Measurements from ENCODE around the gene COIL.

Gene COIL

GRCh38 chr17:56936697-56937322, 24.0 kb downstream of the COIL start:
- in situ Hi-C loops (cut with HindIII; ENCODE audit: low sequenced_read_pairs), result no loop called here

GRCh38 chr17:56935461-56935860, 25.4 kb downstream of the COIL start:
- in situ Hi-C loops (cut with HindIII; ENCODE audit: low sequenced_read_pairs), result no loop called here

- in situ Hi-C loops (cut with HindIII; ENCODE audit: low sequenced_read_pairs), result no loop called here
Measured at GRCh38 chr17:56934280-56934679, 26.6 kb downstream of the COIL start.

GRCh38 chr17:56933868-56934267, 27.0 kb downstream of the COIL start:
- in situ Hi-C loops (cut with HindIII; ENCODE audit: low sequenced_read_pairs), result no loop called here

GRCh38 chr17:56933151-56933745, 27.6 kb downstream of the COIL start:
- in situ Hi-C loops (cut with HindIII; ENCODE audit: low sequenced_read_pairs), result no loop called here

GRCh38 chr17:56930739-56931337, 30.0 kb downstream of the COIL start:
- in situ Hi-C loops (cut with HindIII; ENCODE audit: low sequenced_read_pairs), result no loop called here

GRCh38 chr17:56929362-56929969, 31.4 kb downstream of the COIL start:
- in situ Hi-C loops (cut with HindIII; ENCODE audit: low sequenced_read_pairs), result no loop called here

- in situ Hi-C loops (cut with HindIII; ENCODE audit: low sequenced_read_pairs), result no loop called here
Measured at GRCh38 chr17:56928586-56928985, 32.3 kb downstream of the COIL start.

GRCh38 chr17:56926704-56927103, 34.1 kb downstream of the COIL start:
- in situ Hi-C loops (cut with HindIII; ENCODE audit: low sequenced_read_pairs), result no loop called here

GRCh38 chr17:56926270-56926669, 34.6 kb downstream of the COIL start:
- in situ Hi-C loops (cut with HindIII; ENCODE audit: low sequenced_read_pairs), result no loop called here

GRCh38 chr17:56925088-56925487, 35.8 kb downstream of the COIL start:
- in situ Hi-C loops (cut with HindIII; ENCODE audit: low sequenced_read_pairs), result no loop called here

GRCh38 chr17:56919717-56920116, 41.1 kb downstream of the COIL start:
- in situ Hi-C loops (cut with HindIII; ENCODE audit: low sequenced_read_pairs), result no loop called here

GRCh38 chr17:56918916-56919315, 41.9 kb downstream of the COIL start:
- in situ Hi-C loops (cut with HindIII; ENCODE audit: low sequenced_read_pairs), result no loop called here

- in situ Hi-C loops (cut with HindIII; ENCODE audit: low sequenced_read_pairs), result no loop called here
Measured at GRCh38 chr17:56917559-56918296, 43.1 kb downstream of the COIL start.

- in situ Hi-C loops (cut with HindIII; ENCODE audit: low sequenced_read_pairs), result no loop called here
Measured at GRCh38 chr17:56914581-56915273, 46.1 kb downstream of the COIL start.

GRCh38 chr17:56913867-56914580, 46.8 kb downstream of the COIL start, which contains the start of gene TRIM25:
TSS of gene TRIM25 (minus strand) at chr17:56914049. CDS start at chr17:56913988, 61 bp downstream.
- in situ Hi-C loops (cut with HindIII; ENCODE audit: low sequenced_read_pairs), result no loop called here

GRCh38 chr17:56913353-56913866, 47.4 kb downstream of the COIL start:
- in situ Hi-C loops (cut with HindIII; ENCODE audit: low sequenced_read_pairs), result no loop called here

- in situ Hi-C loops (cut with HindIII; ENCODE audit: low sequenced_read_pairs), result no loop called here
Measured at GRCh38 chr17:56913000-56913311, 47.9 kb downstream of the COIL start.

- in situ Hi-C loops (cut with HindIII; ENCODE audit: low sequenced_read_pairs), result no loop called here
Measured at GRCh38 chr17:56912105-56912999, 48.5 kb downstream of the COIL start.
